Measurements from ENCODE around the gene STAC2. TPM values are rescaled to one million over a fixed set of nuclear protein-coding genes. Genes with fewer than 3 reads are reported as not detected.

The STAC2 gene
- total and polyA plus RNA-seq, 7 experiments from 2014 or later, result not detected

DNA sequence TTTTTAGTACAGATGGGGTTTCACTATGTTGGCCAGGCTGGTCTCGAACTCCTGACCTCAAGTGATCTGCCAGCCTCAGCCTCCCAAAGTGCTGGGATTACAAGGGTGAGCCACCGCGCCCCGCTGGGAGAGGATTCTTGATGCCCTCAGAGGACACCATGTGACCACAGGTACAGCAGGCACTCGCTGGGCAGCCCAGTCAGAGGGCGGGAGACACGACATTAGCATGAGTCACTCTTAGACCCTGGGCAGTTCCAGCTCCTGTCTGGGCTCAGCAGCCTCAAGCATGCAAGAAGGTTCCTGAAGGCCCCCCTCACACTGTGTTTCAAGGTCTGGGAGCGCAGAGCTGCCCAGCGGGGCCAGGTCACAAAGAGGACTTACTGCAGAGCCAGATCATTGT is 11.9 kb downstream of the STAC2 start:
- peaks cover 8 to 14% of the 10 kb centered on the region in 2 donors for H3K4me1 ChIP-seq (ENCODE audit: control insufficient read depth in 2 of 2, insufficient read depth in 2 of 2, low read length in 2 of 2)
- DNase-seq (no peak), ATAC-seq (no peak)
- Mint-ChIP-seq H3K4me1 (peaks cover 8 to 19% (median 12%) of the 10 kb centered on the region in 7 donors), H3K27ac (no peak overlapping the region), H3K27me3 (peaks cover 0 to 38% (median 20%) of the 10 kb centered on the region in 5 donors), H3K9me3 (no peaks in the 10 kb centered on the region), H3K36me3 (no peaks in the 10 kb centered on the region), H3K4me3 (no peak overlapping the region)
- H3K27ac ChIP-seq (ENCODE audit: low read depth, low read length), result no peak overlapping the region
- no peaks in the 10 kb centered on the region for H3K27me3 ChIP-seq (ENCODE audit: control insufficient read depth in 2 of 2, insufficient read depth in 2 of 2, low read length in 2 of 2)
- H3K36me3 ChIP-seq (ENCODE audit: control insufficient read depth in 2 of 3, insufficient read depth in 3 of 3, low read length in 3 of 3), result no peaks in the 10 kb centered on the region
- no peak overlapping the region for H3K4me3 ChIP-seq (ENCODE audit: low read length)
- H3K9me3 ChIP-seq (ENCODE audit: control insufficient read depth in 2 of 3, low read length in 3 of 3), result no peaks in the 10 kb centered on the region
- POLR2A ChIA-PET, result no interaction called here
- intact Hi-C loops (cut with micrococcal nuclease), result no loop called here
- CTCF ChIA-PET, result no interaction called here

DNA sequence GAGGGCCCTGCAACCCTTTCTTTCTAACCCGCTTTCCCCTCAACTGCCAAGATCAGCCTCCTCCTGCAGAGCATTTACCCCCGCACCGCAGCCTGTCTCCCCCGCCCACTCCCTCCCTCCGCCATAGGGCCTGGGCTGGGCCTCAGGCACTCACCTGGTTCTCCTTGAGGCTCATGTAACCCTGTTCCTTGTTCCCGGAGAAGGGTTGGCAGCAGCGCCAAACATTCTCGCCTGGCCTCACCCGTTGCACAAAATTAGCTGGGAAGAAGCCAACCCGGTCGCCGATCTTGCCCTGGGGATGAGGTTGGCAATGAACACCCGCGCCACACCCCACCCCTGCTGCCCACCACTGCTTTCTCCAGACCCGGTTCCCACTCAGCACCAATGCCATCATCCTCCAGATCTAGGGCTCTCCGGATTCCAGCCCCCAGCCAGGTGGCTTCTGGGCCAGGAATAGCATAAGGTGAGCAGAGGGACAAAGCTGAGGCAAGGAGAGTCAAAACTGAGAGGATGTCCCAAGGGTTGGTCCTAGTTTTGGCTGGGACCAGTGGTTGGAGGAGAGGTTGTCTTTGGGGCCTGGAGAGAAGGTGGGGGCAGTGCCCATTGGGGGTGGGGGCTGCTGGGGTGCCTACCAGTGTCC is 12.8 kb downstream of the STAC2 start:
- Mint-ChIP-seq H3K4me3 (no peak overlapping the region), H3K27me3 (peaks cover 0 to 35% (median 20%) of the 10 kb centered on the region in 5 donors), H3K36me3 (no peaks in the 10 kb centered on the region), H3K9me3 (no peaks in the 10 kb centered on the region), H3K4me1 (peaks cover 12 to 27% (median 21%) of the 10 kb centered on the region in 7 donors), H3K27ac (peak overlapping the region in 2 of 9 donors; percentile 17 to 26)
- intact Hi-C loops (cut with micrococcal nuclease), result no loop called here
- Histone ChIP-seq H3K4me3 (ENCODE audit: low read length) (no peak overlapping the region), H3K36me3 (ENCODE audit: control insufficient read depth in 2 of 3, insufficient read depth in 3 of 3, low read length in 3 of 3) (no peaks in the 10 kb centered on the region), H3K9me3 (ENCODE audit: control insufficient read depth in 2 of 3, low read length in 3 of 3) (no peaks in the 10 kb centered on the region), H3K27me3 (ENCODE audit: control insufficient read depth in 2 of 2, insufficient read depth in 2 of 2, low read length in 2 of 2) (no peaks in the 10 kb centered on the region), H3K27ac (ENCODE audit: low read depth, low read length) (no peak overlapping the region), H3K4me1 (ENCODE audit: control insufficient read depth in 2 of 2, insufficient read depth in 2 of 2, low read length in 2 of 2) (peaks cover 11 to 23% of the 10 kb centered on the region in 2 donors)
- ChIA-PET CTCF (interaction anchor here (10.0 kb wide), 1 partner anchor 28 kb away, joined by 285 read pairs; no protein-coding TSS in a partner anchor), POLR2A (interaction anchor here (1.0 kb wide), 1 partner anchor 19 kb away, joined by 3 read pairs; no protein-coding TSS in a partner anchor)
- no peak for DNase-seq
- no peak for ATAC-seq

DNA sequence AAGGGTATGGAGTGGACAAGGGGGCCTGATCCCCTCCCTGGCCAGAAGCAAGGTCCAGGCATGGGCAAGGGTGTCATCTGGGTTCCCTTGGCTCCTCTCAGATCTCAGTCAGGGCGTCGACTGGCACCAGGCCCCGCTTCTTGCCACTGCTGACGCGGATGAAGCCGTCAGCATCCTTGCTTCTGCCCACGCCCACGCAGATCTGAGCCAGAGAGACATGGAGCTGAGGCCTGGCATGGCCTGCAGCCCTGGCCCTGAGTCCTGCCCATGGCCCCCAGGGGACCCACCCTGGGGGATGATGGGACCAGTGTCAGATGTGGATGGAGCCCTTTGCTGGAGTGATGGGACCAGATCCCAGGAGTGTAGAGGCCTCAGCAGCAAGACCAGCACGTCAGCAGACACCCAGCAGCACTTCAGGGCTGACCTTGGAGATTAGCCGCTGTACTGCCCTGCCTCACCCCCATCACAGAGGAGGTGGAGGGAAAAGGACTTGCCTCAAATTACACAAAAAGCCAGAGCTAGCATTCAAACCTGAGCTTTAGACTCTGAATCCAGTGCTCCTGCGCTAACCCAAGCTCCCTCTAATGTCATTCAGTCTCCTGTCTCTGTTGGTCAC is 13.4 kb downstream of the STAC2 start:
- POLR2A ChIA-PET, result interaction anchor here (1.0 kb wide), 1 partner anchor 20 kb away, joined by 3 read pairs; no protein-coding TSS in a partner anchor

DNA sequence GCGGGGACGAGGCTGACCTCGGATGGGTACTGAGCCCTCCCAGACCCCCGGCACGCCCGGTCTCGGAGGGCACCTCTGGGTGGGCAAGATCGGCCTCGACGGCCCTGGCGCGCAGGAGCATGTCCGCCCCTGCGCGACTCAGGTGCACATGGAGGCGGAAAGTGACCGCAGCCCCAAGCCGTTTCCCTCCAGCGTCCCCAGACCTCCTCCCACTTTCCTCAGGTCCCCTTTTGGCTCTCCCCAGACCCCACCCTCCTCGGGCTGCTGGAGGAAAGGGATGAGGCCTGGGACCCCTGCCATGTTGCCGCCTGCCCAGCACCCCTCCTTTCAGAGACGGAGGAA is 15.7 kb downstream of the STAC2 start:
- DNase-seq (no peak), ATAC-seq (no peak)
- Histone ChIP-seq H3K4me3 (ENCODE audit: low read length) (peak overlapping the region; percentile 57), H3K27me3 (ENCODE audit: control insufficient read depth in 2 of 2, insufficient read depth in 2 of 2, low read length in 2 of 2) (no peaks in the 10 kb centered on the region), H3K27ac (ENCODE audit: low read depth, low read length) (peak overlapping the region; percentile 19), H3K36me3 (ENCODE audit: control insufficient read depth in 2 of 3, insufficient read depth in 3 of 3, low read length in 3 of 3) (peaks cover 0 to 1% (median 0%) of the 10 kb centered on the region in 3 experiments), H3K9me3 (ENCODE audit: control insufficient read depth in 2 of 3, low read length in 3 of 3) (no peaks in the 10 kb centered on the region), H3K4me1 (ENCODE audit: control insufficient read depth in 2 of 2, insufficient read depth in 2 of 2, low read length in 2 of 2) (peaks cover 14 to 23% of the 10 kb centered on the region in 2 donors)
- intact Hi-C loops (cut with micrococcal nuclease), result no loop called here
- H3K4me1 Mint-ChIP-seq, result peaks cover 12 to 38% (median 29%) of the 10 kb centered on the region in 7 donors
- peaks cover 0 to 22% (median under 1%) of the 10 kb centered on the region in 5 donors for H3K27me3 Mint-ChIP-seq
- POLR2A ChIA-PET, result interaction anchor here (0.8 to 11.8 kb wide), 3 partner anchors 11 to 252 kb away, joined by 3 to 144 read pairs (median 13); partner anchors contain the start of gene RPL19
- peaks cover 0 to 2% (median under 1%) of the 10 kb centered on the region in 5 donors for H3K36me3 Mint-ChIP-seq
- peak overlapping the region in 6 of 9 donors; percentile 18 to 82 (median 58) for H3K27ac Mint-ChIP-seq
- H3K9me3 Mint-ChIP-seq, result no peaks in the 10 kb centered on the region
- CTCF ChIA-PET, result interaction anchor here (1.4 to 10.0 kb wide), 3 partner anchors 14 to 31 kb away, joined by 3 to 285 read pairs (median 4); no protein-coding TSS in a partner anchor
- peak overlapping the region; percentile 11 to 85 (median 68) for H3K4me3 Mint-ChIP-seq

More for the DNA sequence above, 13.4 kb downstream of the STAC2 start:
- Mint-ChIP-seq H3K36me3 (no peaks in the 10 kb centered on the region), H3K4me3 (no peak overlapping the region), H3K9me3 (no peaks in the 10 kb centered on the region), H3K27me3 (peaks cover 0 to 32% (median 20%) of the 10 kb centered on the region in 5 donors), H3K4me1 (peaks cover 13 to 29% (median 25%) of the 10 kb centered on the region in 7 donors), H3K27ac (peak overlapping the region in 3 of 9 donors; percentile 51 to 53 (median 52))
- CTCF ChIA-PET, result interaction anchor here (10.0 kb wide), 1 partner anchor 29 kb away, joined by 285 read pairs; no protein-coding TSS in a partner anchor
- H3K36me3 ChIP-seq (ENCODE audit: control insufficient read depth in 2 of 3, insufficient read depth in 3 of 3, low read length in 3 of 3), result no peaks in the 10 kb centered on the region
- H3K4me1 ChIP-seq (ENCODE audit: control insufficient read depth in 2 of 2, insufficient read depth in 2 of 2, low read length in 2 of 2), result peaks cover 13 to 23% of the 10 kb centered on the region in 2 donors
- ATAC-seq (no peak), DNase-seq (no peak)
- H3K9me3 ChIP-seq (ENCODE audit: control insufficient read depth in 2 of 3, low read length in 3 of 3), result no peaks in the 10 kb centered on the region
- no peak overlapping the region for H3K4me3 ChIP-seq (ENCODE audit: low read length)
- H3K27me3 ChIP-seq (ENCODE audit: control insufficient read depth in 2 of 2, insufficient read depth in 2 of 2, low read length in 2 of 2), result no peaks in the 10 kb centered on the region
- intact Hi-C loops (cut with micrococcal nuclease), result no loop called here
- H3K27ac ChIP-seq (ENCODE audit: low read depth, low read length), result no peak overlapping the region

DNA sequence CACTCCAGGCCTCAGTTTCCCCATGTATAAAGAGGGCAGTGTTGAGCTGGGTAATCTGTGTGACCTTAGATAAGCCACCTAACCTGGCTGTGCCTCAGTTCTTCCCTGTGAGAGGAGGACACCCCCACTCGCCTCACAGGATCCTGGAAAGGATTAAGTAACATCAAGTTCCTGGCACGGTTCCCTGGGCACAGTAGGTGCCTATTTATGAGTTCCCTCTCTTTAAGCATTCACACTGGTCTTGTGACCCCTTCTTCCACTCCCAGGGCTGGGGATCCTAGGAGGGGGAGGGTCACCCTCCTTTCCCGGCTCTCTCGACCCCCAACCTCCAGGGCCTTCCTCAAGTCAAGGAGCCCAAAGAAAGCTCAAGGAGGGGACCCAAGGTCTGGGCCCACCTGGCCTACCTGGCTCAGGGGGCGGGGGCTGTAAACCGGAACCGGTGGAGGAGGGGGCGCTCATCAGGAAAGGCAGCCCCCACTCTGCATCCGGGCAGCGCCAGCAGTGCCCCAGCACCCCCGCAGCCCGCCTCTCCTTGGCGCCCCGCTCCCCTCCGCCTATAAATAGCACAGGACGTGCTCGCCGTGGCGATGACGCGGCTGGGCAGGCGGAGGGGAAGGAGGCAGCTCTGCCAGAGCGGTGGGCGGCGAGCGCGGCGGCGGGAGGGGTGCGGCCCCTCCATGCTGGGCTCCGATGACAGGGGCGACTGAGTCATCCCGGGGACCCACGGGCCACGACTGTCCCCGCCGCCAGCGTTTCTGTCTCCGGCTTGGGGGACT is 16.2 kb downstream of the STAC2 start:
- intact Hi-C loops (cut with micrococcal nuclease), result loop anchor here in 1 of 2 donors (1.0 kb wide), 1 partner anchor 9 kb away; the partner anchor contains the start of gene RPL19
- H3K4me3 ChIP-seq (ENCODE audit: low read length), result peak overlapping the region; percentile 57
- no peaks in the 10 kb centered on the region for H3K9me3 ChIP-seq (ENCODE audit: control insufficient read depth in 2 of 3, low read length in 3 of 3)
- POLR2A ChIA-PET, result interaction anchor here (0.8 to 11.8 kb wide), 8 partner anchors 9 to 252 kb away, joined by 3 to 144 read pairs (median 6); partner anchors contain the start of gene RPL19
- peaks cover 0 to 7% (median 0%) of the 10 kb centered on the region in 3 experiments for H3K36me3 ChIP-seq (ENCODE audit: control insufficient read depth in 2 of 3, insufficient read depth in 3 of 3, low read length in 3 of 3)
- H3K4me3 Mint-ChIP-seq, result peak overlapping the region; percentile 16 to 80 (median 66)
- ATAC-seq, result peak; percentile 80
- H3K27me3 Mint-ChIP-seq, result peaks cover 0 to 19% (median 0%) of the 10 kb centered on the region in 5 donors
- peak overlapping the region; percentile 19 for H3K27ac ChIP-seq (ENCODE audit: low read depth, low read length)
- no peaks in the 10 kb centered on the region for H3K27me3 ChIP-seq (ENCODE audit: control insufficient read depth in 2 of 2, insufficient read depth in 2 of 2, low read length in 2 of 2)
- peaks cover 14 to 23% of the 10 kb centered on the region in 2 donors for H3K4me1 ChIP-seq (ENCODE audit: control insufficient read depth in 2 of 2, insufficient read depth in 2 of 2, low read length in 2 of 2)
- no peaks in the 10 kb centered on the region for H3K9me3 Mint-ChIP-seq
- H3K4me1 Mint-ChIP-seq, result peaks cover 12 to 38% (median 29%) of the 10 kb centered on the region in 7 donors
- peak; percentile 49 to 83 (median 68) for DNase-seq
- CTCF ChIA-PET, result interaction anchor here (1.4 to 10.0 kb wide), 3 partner anchors 15 to 32 kb away, joined by 3 to 285 read pairs (median 49); no protein-coding TSS in a partner anchor
- H3K36me3 Mint-ChIP-seq, result peaks cover 0 to 6% (median 4%) of the 10 kb centered on the region in 5 donors
- H3K27ac Mint-ChIP-seq, result peak overlapping the region in 7 of 9 donors; percentile 25 to 93 (median 80)

Measured in naive thymus-derived CD4-positive, alpha-beta T cell (primary cell).